GM12891 (cell line): ENCODE measurements around the gene BRSK2.

Experiments
- DNase-seq: peaks from one replicate; pipeline ENCODE4 v3.0.0; 2011; ENCODE audit warnings: low spot score; ENCODE audit not compliant: insufficient read length
- FAIRE-seq: peaks from 2 replicates; lab custom pipeline; 2011; peaks lifted over from hg19 to GRCh38; lab: Jason Lieb, UNC
- PAX5 ChIP-seq: IDR thresholded peaks from 2 replicates; pipeline ENCODE4 v1.6.1; 2011; ENCODE audit warnings: low read length, moderate library complexity, mild to moderate bottlenecking; ENCODE audit not compliant: insufficient read depth, severe bottlenecking
- POLR2A ChIP-seq: IDR thresholded peaks from 2 replicates; pipeline ENCODE4 v1.6.1; 2011; ENCODE audit warnings: low read depth, low read length, control low read depth
- POLR2AphosphoS5 ChIP-seq: IDR thresholded peaks from 2 replicates; pipeline ENCODE4 v1.6.1; 2011; ENCODE audit warnings: low read depth, low read length, control low read depth
- POU2F2 ChIP-seq: IDR thresholded peaks from 2 replicates; pipeline ENCODE4 v1.6.1; 2011; ENCODE audit warnings: low read depth, mild to moderate bottlenecking, control low read depth, low read length, moderate library complexity
- SPI1 ChIP-seq: IDR thresholded peaks from 2 replicates; pipeline ENCODE4 v1.6.1; 2011; ENCODE audit warnings: low read depth, low read length, control low read depth
- TAF1 ChIP-seq: IDR thresholded peaks from 2 replicates; pipeline ENCODE4 v1.6.1; 2011; ENCODE audit warnings: low read depth, low read length, control low read depth

Gene BRSK2

DNA sequence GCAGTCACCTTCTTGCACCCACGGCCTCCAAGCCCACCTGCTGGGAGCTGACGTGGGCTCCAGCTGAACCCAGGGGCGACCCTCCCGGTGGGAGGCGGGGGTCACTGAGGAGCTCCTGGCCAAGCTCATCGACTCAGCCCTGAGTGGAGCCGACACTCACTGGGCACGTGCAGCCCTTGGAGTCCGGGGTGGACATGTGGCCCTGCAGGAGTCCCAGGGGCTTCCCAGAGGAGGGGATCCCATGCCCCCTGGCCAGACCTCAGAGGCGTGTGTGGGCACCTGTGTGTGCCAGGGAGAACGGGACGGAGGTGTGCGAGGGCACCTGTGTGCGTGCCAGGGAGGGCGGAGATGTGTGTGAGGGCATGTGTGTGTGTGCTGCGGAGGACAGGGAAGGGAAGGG is 20.8 kb upstream of the BRSK2 start:
- no peak for DNase-seq
- FAIRE-seq = no peak
- no peak for TF ChIP-seq POU2F2
- TF ChIP-seq TAF1 = no peak
- TF ChIP-seq POLR2A = no peak
- TF ChIP-seq POLR2AphosphoS5 = no peak
- TF ChIP-seq SPI1 = no peak
- TF ChIP-seq PAX5 = no peak

DNA sequence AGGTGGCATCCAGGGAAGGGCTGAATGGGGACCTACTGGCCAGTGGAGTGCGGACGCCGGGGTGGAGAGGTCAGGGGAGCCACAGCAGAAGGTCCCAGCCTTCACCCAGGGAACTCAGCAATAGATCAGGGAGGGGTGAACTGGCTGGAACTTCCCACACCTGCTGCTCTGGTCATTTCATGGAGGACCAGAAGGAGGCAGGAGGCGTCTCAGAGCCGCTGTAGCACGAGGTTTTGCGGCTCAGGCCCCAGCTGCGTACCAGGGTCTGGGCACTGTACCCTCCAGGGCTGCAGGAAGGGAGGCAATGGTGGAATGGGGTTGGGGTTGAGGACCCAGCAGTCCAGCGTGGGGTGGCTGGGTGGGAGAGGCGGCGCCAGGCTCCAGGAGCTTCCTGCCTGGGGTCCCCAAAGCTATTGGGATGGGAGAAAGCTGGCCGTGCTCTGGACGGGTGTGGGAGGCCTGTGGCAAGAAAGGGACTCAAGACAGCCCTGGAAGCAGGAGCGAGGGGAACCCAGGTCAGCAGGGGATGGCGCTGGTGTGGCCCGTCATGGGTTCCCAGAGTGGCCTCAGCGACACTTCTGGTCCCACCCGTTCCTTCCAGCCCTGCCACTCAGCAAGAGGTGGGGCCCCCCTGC is 20.2 kb upstream of the BRSK2 start:
- FAIRE-seq (no peak), DNase-seq (no peak)
- no peak for TF ChIP-seq PAX5
- TF ChIP-seq POU2F2 = no peak
- no peak for TF ChIP-seq POLR2A

DNA sequence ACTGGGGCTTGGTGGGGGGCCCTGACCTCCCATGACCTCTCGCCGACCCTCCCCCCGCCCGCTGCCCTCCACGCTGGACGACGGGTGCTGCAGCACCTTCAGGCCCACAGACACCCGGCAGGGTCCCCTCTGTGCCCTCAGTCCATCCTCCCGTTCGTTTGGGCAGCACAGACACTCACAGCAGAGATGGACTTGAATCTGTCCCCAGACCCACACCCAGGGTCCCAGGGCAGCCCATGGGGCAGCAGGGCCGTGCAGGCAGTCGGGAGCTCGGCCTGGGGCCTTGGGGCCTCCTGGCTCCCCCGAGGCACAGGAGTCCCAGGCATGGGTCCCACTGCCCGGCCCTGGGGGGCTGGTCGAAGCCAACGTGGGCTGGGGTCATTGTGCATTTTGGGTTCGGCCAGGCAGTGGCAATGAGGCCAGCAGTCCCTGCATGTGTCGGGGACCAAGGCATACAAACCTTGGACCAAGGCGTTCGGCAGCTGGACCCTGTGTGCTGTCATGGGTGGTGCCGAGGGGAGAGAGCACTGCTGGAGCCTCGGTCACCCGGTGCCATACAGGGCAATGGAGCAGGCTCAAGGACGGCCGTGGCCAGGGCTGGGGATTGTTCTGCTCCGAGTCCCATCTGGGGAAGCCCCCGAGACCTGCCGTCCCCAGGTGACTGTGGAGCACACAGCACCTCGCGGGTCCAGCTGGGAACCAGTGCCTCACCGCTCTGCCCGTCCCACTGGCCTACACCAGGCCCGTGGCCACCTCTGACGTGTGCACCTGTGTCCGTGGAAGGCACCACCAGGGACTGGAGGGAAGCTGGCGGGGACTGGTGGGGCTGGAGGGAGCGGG is 19.3 kb upstream of the BRSK2 start:
- no peak for TF ChIP-seq PAX5
- TF ChIP-seq POLR2A = no peak
- TF ChIP-seq SPI1 = no peak
- no peak for TF ChIP-seq POLR2AphosphoS5
- TF ChIP-seq TAF1 = no peak
- TF ChIP-seq POU2F2 = no peak
- FAIRE-seq (no peak), DNase-seq (no peak)

DNA sequence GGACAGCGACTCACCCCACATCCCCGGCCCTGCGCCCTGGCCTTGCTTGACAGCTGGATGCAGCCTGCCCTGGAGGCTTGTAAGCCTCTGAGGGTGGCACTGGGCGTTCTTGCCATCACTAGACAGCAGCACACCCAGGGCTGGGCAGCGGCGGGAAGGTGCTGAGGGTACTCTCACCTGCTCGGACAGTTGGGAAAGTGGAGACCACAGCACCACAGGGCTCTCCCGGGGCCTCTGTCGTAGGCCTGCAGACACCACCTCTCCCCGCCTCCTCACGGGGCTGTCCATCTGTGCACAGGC is 18.8 kb upstream of the BRSK2 start:
- no peak for FAIRE-seq
- DNase-seq = no peak
- no peak for TF ChIP-seq TAF1
- TF ChIP-seq SPI1 = no peak
- no peak for TF ChIP-seq POLR2AphosphoS5
- TF ChIP-seq POU2F2 = no peak
- TF ChIP-seq POLR2A = no peak
- no peak for TF ChIP-seq PAX5

DNA sequence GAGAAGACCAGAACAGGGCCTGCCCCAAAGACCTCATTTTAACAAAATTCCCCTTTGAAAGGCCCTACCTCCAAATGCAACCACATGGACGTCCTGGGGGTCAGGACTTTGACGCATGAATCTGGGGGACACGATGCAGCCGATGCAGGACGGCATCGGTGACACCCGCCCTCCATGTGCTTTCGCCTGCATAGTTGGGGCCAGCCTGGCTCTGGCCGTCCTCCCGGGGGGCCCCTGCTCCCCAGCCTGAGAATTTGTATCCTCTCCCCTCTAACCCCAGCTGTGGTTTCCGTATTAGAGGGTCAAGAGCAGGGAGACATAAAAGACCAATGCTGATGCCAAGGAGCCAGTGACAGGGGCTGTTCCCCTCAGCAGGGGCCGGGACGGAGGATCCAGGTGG is 18.4 kb upstream of the BRSK2 start:
- no peak for DNase-seq
- TF ChIP-seq POLR2AphosphoS5 = no peak
- TF ChIP-seq POU2F2 = no peak
- no peak for TF ChIP-seq TAF1
- no peak for TF ChIP-seq PAX5
- no peak for TF ChIP-seq SPI1
- no peak for TF ChIP-seq POLR2A
- no peak for FAIRE-seq

DNA sequence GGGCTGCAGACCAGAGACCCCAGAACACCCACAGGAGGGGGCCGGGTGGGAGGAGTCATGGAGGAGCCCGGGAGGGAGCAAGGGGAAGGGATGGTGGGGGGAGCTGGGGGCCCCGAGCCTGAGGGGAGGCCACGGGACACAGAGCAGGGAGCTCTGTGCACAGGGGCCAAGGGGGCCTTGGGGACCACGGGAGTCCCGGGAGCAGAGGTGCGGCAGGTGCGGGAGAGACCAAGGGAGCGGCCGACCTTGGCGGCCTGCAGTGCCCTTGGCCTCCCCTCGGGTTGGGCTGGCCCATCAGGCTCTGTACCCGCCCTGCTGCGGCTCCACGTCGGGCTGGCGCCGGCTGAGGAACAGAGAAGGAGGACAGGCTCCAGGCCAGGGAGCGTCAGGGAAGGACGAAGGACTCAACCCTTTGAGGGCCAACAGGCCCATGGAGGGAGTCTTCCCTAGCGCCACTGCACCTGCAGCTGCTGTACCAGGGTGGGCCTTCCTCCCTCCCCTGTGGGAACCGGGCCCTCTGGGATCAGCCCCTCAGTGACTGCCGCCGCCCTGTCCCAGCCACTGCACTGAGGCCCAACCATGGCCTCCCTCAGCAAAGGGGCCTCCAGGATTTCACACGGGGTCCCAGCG is 17.8 kb upstream of the BRSK2 start:
- TF ChIP-seq POU2F2 (no peak), SPI1 (no peak), TAF1 (no peak), POLR2AphosphoS5 (no peak), POLR2A (no peak)
- DNase-seq = no peak
- no peak for FAIRE-seq

DNA sequence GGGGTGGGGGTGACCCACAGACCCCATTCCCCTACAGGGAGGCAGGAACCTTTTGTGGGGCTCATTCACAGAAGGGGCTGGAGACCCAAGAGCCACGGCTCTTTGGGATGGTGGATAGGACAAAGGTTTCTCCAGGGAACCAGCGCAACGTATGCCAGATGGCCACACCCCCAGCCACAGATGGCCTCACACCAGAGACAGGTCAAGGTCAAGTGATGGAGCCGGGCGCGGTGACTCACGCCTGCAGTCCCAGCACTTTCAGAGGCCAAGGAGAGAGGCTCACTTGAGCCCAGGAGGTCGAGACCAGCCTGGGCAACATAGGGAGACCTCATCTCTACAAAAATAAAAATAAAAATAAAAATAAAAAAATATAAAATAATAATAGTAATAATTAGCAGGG is 17.1 kb upstream of the BRSK2 start:
- TF ChIP-seq TAF1 = no peak
- TF ChIP-seq PAX5 = no peak
- TF ChIP-seq POU2F2 = no peak

DNA sequence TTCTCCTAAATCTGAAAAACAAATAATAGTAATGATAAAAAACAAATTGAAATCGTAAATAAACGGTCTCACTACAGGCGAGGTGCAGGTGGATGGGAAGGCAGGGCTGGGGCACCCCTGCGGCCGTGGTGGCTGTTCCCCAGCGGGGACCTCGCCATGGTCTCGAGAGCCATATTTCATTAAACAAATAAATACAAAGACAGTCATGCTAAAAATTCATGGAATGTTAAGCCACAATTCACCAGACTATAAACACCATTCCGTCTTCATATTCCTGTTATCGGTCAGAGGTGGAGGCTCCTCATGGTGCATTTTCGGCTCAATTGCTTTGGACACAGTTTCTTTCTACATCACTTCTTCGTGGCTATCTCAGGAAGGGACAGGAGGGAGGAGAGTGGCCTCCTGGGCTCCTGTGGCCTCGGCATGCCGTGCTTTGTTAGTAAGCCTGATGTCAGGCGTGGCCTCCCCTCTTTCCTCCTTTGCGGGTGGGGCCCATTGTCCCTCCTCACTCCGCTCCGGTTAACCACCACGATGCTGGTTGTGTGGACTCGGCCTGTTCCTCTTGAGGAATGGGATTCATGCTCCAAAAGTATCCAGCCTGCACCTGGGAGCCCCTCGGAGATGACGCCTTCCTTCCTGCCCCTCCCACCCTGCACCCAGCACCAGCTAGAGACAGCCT is 16.1 kb upstream of the BRSK2 start:
- DNase-seq = no peak
- TF ChIP-seq TAF1 = no peak
- no peak for TF ChIP-seq POLR2A
- no peak for TF ChIP-seq POLR2AphosphoS5
- no peak for TF ChIP-seq POU2F2
- TF ChIP-seq PAX5 = no peak
- no peak for TF ChIP-seq SPI1

More for the DNA sequence above, 17.1 kb upstream of the BRSK2 start:
- FAIRE-seq = no peak
- DNase-seq = no peak

DNA sequence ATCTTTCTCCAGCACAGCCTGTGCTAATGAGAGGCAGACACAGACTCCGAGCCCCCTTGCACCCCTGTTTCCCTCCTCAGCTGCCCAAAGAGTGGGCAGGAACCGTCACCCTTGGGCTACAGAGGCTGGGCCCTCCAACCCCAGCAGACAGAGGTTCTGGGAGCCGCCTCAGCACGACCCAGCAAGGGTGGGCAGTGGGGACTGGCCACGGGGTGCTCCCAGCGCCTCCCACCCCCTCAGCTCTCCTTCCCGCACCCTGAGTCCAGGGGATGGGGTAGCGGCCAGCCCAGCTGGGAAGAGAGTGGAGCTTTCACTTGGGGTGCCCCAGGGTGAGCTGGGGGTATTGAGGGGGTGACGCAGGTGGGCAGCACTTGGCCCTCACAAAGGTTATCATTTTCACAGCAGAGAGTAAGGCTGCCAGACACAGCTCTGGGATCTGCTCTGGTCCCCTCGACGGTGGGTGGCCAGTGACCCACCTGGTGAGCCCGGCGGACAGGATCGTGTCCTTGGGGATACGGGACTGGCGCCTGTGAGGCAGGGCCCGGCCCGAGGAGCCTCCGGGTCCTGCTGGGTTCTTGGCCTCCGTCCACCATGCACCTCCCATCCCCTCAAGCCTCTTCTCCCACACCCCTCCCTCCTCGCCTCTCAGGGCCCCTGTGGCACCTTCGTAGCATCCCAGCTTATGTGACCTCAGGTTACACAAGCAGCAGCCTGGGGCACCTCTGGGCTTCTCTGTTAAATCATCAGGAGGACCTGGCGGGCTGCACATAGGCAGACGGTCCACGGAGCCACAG is 14.4 kb upstream of the BRSK2 start:
- FAIRE-seq = no peak
- TF ChIP-seq POLR2A (no peak), SPI1 (no peak), POU2F2 (no peak), TAF1 (no peak), POLR2AphosphoS5 (no peak), PAX5 (no peak)
- no peak for DNase-seq

More for the DNA sequence above, 16.1 kb upstream of the BRSK2 start:
- FAIRE-seq = no peak

DNA sequence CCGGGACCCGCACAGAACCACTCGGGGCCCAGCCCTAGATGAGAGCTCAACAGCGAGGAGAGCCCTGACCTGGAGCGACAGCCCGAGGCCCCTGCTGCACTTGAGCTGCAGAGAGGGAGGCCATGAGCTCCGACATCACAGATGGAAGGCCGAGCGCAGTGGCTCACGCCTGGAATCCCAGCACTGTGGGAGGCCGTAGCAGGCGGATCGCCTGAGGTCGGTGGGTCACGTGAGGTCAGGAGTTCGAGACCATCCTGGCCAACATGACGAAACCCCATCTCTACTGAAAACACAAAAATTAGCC is 13.8 kb upstream of the BRSK2 start:
- DNase-seq (no peak), FAIRE-seq (no peak)
- no peak for TF ChIP-seq PAX5
- no peak for TF ChIP-seq POLR2A
- no peak for TF ChIP-seq TAF1
- no peak for TF ChIP-seq POU2F2
- TF ChIP-seq SPI1 = no peak
- no peak for TF ChIP-seq POLR2AphosphoS5
